ENCODE data around the gene CCDC40.
A peak's percentile ranks its signal among the peaks of the same experiment; 100 is the strongest.
"Not testable (repeated sequence)": the region's sequence is repeated elsewhere in the genome, so short reads cannot be mapped to it uniquely, and the experiment has no call there.

Gene CCDC40

GRCh38 chr17:80070375-80071115 is 34.1 kb downstream of the CCDC40 start:
- no peaks in the 10 kb centered on the region for H3K4me1 Mint-ChIP-seq
- H3K27ac Mint-ChIP-seq = no peak overlapping the region
- no peaks in the 10 kb centered on the region for H3K9me3 Mint-ChIP-seq
- no peak for DNase-seq (ENCODE audit: low spot score in 2 of 2)
- no peak for ATAC-seq
- H3K36me3 Mint-ChIP-seq = no peaks in the 10 kb centered on the region
- H3K4me3 Mint-ChIP-seq = no peak overlapping the region

GRCh38 chr17:80071116-80071841 is 34.8 kb downstream of the CCDC40 start:
- DNase-seq (ENCODE audit: low spot score in 2 of 2) (no peak), ATAC-seq (no peak)
- H3K9me3 Mint-ChIP-seq = no peaks in the 10 kb centered on the region
- H3K27ac Mint-ChIP-seq = no peak overlapping the region
- H3K4me3 Mint-ChIP-seq = no peak overlapping the region
- H3K36me3 Mint-ChIP-seq = no peaks in the 10 kb centered on the region
- no peaks in the 10 kb centered on the region for H3K4me1 Mint-ChIP-seq

DNA sequence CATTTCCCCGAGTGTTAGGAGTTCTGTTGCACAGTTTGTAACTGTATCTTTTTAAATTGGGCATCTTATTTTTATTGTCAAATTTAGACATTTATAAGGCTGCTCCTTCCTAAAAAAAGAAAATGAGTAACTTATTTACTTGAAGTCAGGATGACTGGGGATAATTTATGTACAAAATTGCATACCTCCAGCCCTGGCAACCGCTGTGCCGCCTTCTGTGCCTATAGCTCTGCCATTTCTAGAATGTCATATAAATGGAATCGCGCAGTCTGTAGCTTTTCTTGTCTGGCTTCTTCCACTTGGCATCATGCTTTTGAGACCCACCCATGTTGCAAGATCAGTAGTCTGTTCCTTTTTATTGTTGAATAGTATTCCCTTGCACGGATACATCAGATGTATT is 36.0 kb downstream of the CCDC40 start:
- ATAC-seq = no peak
- no peak overlapping the region for H3K4me3 Mint-ChIP-seq
- no peak for DNase-seq (ENCODE audit: low spot score in 2 of 2)
- H3K36me3 Mint-ChIP-seq = no peaks in the 10 kb centered on the region
- H3K9me3 Mint-ChIP-seq = no peaks in the 10 kb centered on the region
- no peaks in the 10 kb centered on the region for H3K4me1 Mint-ChIP-seq
- no peak overlapping the region for H3K27ac Mint-ChIP-seq

GRCh38 chr17:80080081-80080480 is 43.6 kb downstream of the CCDC40 start:
- DNase-seq (ENCODE audit: low spot score in 2 of 2) (no peak), ATAC-seq (no peak)
- H3K4me1 Mint-ChIP-seq = peaks cover 6% of the 10 kb centered on the region
- no peaks in the 10 kb centered on the region for H3K36me3 Mint-ChIP-seq
- H3K27ac Mint-ChIP-seq = no peak overlapping the region
- H3K4me3 Mint-ChIP-seq = no peak overlapping the region
- no peaks in the 10 kb centered on the region for H3K9me3 Mint-ChIP-seq

DNA sequence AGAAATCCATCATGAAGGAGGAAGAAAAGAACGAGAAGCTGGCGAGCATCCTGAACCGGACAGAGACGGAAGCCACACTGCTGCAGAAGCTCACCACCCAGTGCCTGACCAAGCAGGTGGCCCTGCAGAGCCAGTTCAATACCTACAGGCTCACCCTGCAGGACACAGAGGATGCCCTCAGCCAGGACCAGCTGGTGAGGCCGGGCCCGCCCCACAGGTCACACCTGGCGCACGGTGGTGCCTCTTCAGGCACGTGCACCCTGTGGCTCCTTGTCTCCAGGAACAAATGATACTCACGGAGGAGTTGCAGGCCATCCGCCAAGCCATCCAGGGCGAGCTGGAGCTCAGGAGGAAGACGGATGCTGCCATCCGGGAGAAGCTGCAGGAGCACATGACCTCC is 45.2 kb downstream of the CCDC40 start:
- Mint-ChIP-seq H3K4me3 (no peak overlapping the region), H3K36me3 (no peaks in the 10 kb centered on the region), H3K27ac (no peak overlapping the region), H3K4me1 (peaks cover 6% of the 10 kb centered on the region), H3K9me3 (no peaks in the 10 kb centered on the region)
- ATAC-seq = no peak
- DNase-seq (ENCODE audit: low spot score in 2 of 2) = no peak

DNA sequence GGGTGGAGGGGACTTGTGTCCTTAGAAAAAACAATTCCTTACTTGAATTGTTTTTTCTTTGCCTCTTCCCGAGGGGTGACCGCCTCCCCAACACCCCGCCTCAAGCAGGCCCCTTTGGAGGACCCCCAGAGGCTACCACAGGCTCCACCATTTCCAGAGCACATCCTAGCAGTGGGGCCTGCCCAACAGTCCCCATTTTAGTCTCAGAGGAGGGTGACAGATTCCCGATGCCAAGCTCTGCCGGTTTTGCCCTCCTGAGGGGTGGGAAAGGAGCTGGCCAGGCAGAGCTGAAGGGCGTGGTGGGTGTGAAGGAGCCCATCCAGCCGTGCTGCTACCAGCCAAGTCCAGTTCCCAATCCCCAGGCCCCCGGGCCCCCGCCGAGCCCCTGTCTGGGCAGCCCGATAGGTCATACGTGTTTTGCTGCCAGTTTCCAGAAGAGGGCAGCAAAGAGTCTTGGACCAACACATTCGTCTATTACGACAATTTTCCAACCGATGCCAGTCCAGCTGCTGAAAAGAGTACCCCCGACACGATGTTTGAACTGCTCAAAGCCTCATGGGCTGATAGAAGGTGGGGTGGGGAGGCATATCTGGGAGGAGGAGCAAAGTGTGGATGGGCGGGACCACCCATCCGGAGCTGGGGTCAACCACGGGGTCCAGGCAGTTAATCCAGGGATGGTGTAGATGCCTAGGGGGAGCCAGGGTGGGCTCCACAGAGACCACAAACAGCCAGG is 46.1 kb downstream of the CCDC40 start:
- Mint-ChIP-seq H3K4me3 (no peak overlapping the region), H3K9me3 (no peaks in the 10 kb centered on the region), H3K27ac (peak overlapping the region; percentile 26), H3K4me1 (peaks cover 6% of the 10 kb centered on the region), H3K36me3 (no peaks in the 10 kb centered on the region)
- ATAC-seq (peak; percentile 63), DNase-seq (ENCODE audit: low spot score in 2 of 2) (peak in 1 of 2 donors; percentile 74)

GRCh38 chr17:80083136-80083661 is 46.8 kb downstream of the CCDC40 start:
- Mint-ChIP-seq H3K4me3 (no peak overlapping the region), H3K36me3 (no peaks in the 10 kb centered on the region)

GRCh38 chr17:80084773-80085172 is 48.3 kb downstream of the CCDC40 start:
- no peaks in the 10 kb centered on the region for H3K36me3 Mint-ChIP-seq
- ATAC-seq (no peak), DNase-seq (ENCODE audit: low spot score in 2 of 2) (no peak)
- H3K4me1 Mint-ChIP-seq = peaks cover 6% of the 10 kb centered on the region
- H3K9me3 Mint-ChIP-seq = no peaks in the 10 kb centered on the region
- H3K27ac Mint-ChIP-seq = no peak overlapping the region
- no peak overlapping the region for H3K4me3 Mint-ChIP-seq

More at GRCh38 chr17:80083136-80083661, 46.8 kb downstream of the CCDC40 start:
- peak overlapping the region; percentile 26 for H3K27ac Mint-ChIP-seq
- ATAC-seq (no peak), DNase-seq (ENCODE audit: low spot score in 2 of 2) (no peak)
- peaks cover 6% of the 10 kb centered on the region for H3K4me1 Mint-ChIP-seq
- no peaks in the 10 kb centered on the region for H3K9me3 Mint-ChIP-seq

GRCh38 chr17:80086081-80086480 is 49.6 kb downstream of the CCDC40 start:
- Mint-ChIP-seq H3K4me1 (peaks cover 6% of the 10 kb centered on the region), H3K9me3 (no peaks in the 10 kb centered on the region), H3K36me3 (no peaks in the 10 kb centered on the region), H3K27ac (no peak overlapping the region), H3K4me3 (no peak overlapping the region)
- ATAC-seq (no peak), DNase-seq (ENCODE audit: low spot score in 2 of 2) (no peak)

- Mint-ChIP-seq H3K4me1 (peaks cover 6% of the 10 kb centered on the region), H3K27ac (no peak overlapping the region), H3K36me3 (no peaks in the 10 kb centered on the region), H3K4me3 (no peak overlapping the region), H3K9me3 (no peaks in the 10 kb centered on the region)
- DNase-seq (ENCODE audit: low spot score in 2 of 2) (no peak), ATAC-seq (no peak)
These were observed 50.2 kb downstream of the CCDC40 start for GRCh38 chr17:80086616-80087015.

GRCh38 chr17:80087346-80088265 is 51.2 kb downstream of the CCDC40 start:
- Mint-ChIP-seq H3K4me1 (peaks cover 4% of the 10 kb centered on the region), H3K4me3 (no peak overlapping the region), H3K36me3 (no peaks in the 10 kb centered on the region), H3K27ac (no peak overlapping the region), H3K9me3 (no peaks in the 10 kb centered on the region)
- no peak for ATAC-seq
- DNase-seq (ENCODE audit: low spot score in 2 of 2) = no peak

- H3K4me3 Mint-ChIP-seq = no peak overlapping the region
- H3K9me3 Mint-ChIP-seq = no peaks in the 10 kb centered on the region
- no peak for DNase-seq (ENCODE audit: low spot score in 2 of 2)
- H3K4me1 Mint-ChIP-seq = no peaks in the 10 kb centered on the region
- no peak for ATAC-seq
- no peaks in the 10 kb centered on the region for H3K36me3 Mint-ChIP-seq
- H3K27ac Mint-ChIP-seq = no peak overlapping the region
These were observed 53.3 kb downstream of the CCDC40 start for GRCh38 chr17:80089762-80090161.

GRCh38 chr17:80090164-80090563 is 53.7 kb downstream of the CCDC40 start:
- H3K4me3 Mint-ChIP-seq; ATAC-seq; H3K9me3 Mint-ChIP-seq; H3K36me3 Mint-ChIP-seq; H3K27ac Mint-ChIP-seq; DNase-seq (ENCODE audit: low spot score in 2 of 2); H3K4me1 Mint-ChIP-seq: not testable (repeated sequence)

DNA sequence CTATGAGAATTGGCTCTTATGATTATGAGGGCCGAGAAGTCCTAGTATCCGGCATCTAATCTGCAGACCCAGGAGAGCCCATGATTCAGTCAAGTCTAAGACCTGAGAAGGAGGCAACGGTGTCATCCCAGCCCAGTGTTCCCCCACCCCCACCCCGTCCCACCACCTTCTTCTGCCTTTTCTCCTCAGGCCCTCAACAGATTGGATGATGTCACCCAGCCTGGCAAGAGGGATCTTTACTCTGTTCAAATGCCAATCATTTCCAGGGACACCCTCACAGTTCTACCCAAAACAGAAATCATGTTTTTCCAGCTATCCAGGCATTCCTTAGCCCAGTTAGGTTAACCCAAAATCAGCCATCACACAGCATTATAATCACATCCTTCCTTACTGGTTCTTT is 54.9 kb downstream of the CCDC40 start:
- Mint-ChIP-seq H3K4me1 (no peaks in the 10 kb centered on the region), H3K9me3 (no peaks in the 10 kb centered on the region), H3K4me3 (no peak overlapping the region), H3K27ac (no peak overlapping the region), H3K36me3 (no peaks in the 10 kb centered on the region)
- DNase-seq (ENCODE audit: low spot score in 2 of 2) = no peak
- ATAC-seq = no peak

DNA sequence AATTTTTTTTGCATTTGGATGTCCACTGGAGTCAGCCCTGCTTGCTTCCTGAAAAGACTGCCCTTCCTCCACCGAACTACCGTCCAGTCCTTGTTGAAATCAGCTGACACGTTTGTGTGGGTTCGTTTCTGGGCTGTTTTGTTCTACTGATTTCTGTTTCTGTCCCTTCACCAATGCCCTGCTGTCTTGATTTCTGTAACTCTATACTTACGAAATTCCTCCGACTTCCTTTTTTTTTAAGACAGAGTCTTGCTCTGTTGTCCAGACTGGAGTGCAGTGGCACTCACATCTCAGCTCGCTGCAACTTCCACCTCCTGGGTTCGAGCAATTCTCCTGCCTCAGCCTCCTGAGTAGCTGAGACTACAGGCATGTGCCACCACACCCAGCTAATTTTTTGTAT is 56.5 kb downstream of the CCDC40 start:
- DNase-seq (ENCODE audit: low spot score in 2 of 2) (no peak), ATAC-seq (no peak)
- Mint-ChIP-seq H3K4me3 (no peak overlapping the region), H3K36me3 (no peaks in the 10 kb centered on the region), H3K27ac (no peak overlapping the region), H3K4me1 (no peaks in the 10 kb centered on the region), H3K9me3 (no peaks in the 10 kb centered on the region)

Measured in stimulated activated effector memory CD8-positive, alpha-beta T cell treated with anti-CD3 and anti-CD28 coated beads, Interleukin-12 subunit alpha, Interleukin-12 subunit beta, amount 100 ng/mL, for 72 hours (primary cell).